Adrenal gland (tissue), 5 donors: ENCODE measurements around the gene THBS4.

Experiments used
- CTCF ChIP-seq, 6 experiments: fragments of 450-650 bp in 4 of 6; fragments of 200-600 bp in 2 of 6; sonication (generic) in 1 of 6; IDR thresholded peaks; 1 replicate in 5 of 6; 2 replicates in 1 of 6; pipeline versions ENCODE4 v1.5.1 to v1.8.0; 2016 to 2021; ENCODE audit warnings: antibody characterized with exemption in 6 of 6, mild to moderate bottlenecking in 2 of 6, moderate library complexity in 1 of 6
- POLR2A ChIP-seq, 2 donors: fragments of 450-650 bp; IDR thresholded peaks; one replicate each; pipeline ENCODE4 v1.6.1; 2017; ENCODE audit warnings: antibody characterized with exemption in 2 of 2, mild to moderate bottlenecking in 2 of 2, moderate library complexity in 1 of 2
- donor health status: DM: no; HTN: no; CAD: no.

GRCh38 chr5:80067016-80067415 lies 31.9 kb downstream of the THBS4 start:
- TF ChIP-seq CTCF (IDR thresholded peaks at IDR 0.05) (no peak), POLR2A (IDR thresholded peaks at IDR 0.05) (no peak)
